Hepatocyte (in vitro differentiated cells): ENCODE results near the gene GTF2A2. TPM values are rescaled to one million over a fixed set of nuclear protein-coding genes. Genes with fewer than 3 reads are reported as not detected.

ENCODE experiments used
- DNase-seq: peaks from one replicate; pipeline ENCODE4 v3.0.0-alpha.2; 2016; ENCODE audit warnings: low spot score
- H2AFZ ChIP-seq: fragments of 200-600 bp; sonication (generic); 2 replicates; pipeline ENCODE4 v1.6.0; 2016; ENCODE audit warnings: antibody characterized with exemption, mild to moderate bottlenecking
- H3K27ac ChIP-seq: fragments of 200-600 bp; sonication (generic); 2 replicates; pipeline ENCODE4 v1.5.1; 2016; ENCODE audit warnings: mild to moderate bottlenecking
- H3K27me3 ChIP-seq: fragments of 200-600 bp; sonication (generic); 2 replicates; pipeline ENCODE4 v1.6.1; 2016
- H3K36me3 ChIP-seq: fragments of 200-600 bp; sonication (generic); replicated peaks from 2 replicates; pipeline ENCODE4 v1.5.1; 2016; ENCODE audit warnings: low read depth; ENCODE audit not compliant: insufficient read depth
- H3K4me1 ChIP-seq: fragments of 200-600 bp; sonication (generic); 2 replicates; pipeline ENCODE4 v1.5.1; 2016; ENCODE audit warnings: mild to moderate bottlenecking, moderate library complexity; ENCODE audit not compliant: insufficient read depth
- H3K4me2 ChIP-seq: fragments of 200-600 bp; sonication (generic); 2 replicates; pipeline ENCODE4 v1.6.0; 2016
- H3K4me3 ChIP-seq: fragments of 200-600 bp; sonication (generic); 2 replicates; pipeline ENCODE4 v1.5.1; 2016; ENCODE audit warnings: mild to moderate bottlenecking
- H3K79me2 ChIP-seq: fragments of 200-600 bp; sonication (generic); 2 replicates; pipeline ENCODE4 v1.6.0; 2017; ENCODE audit warnings: mild to moderate bottlenecking
- H3K9me2 ChIP-seq: fragments of 200-600 bp; sonication (generic); replicated peaks from 2 replicates; pipeline ENCODE4 v1.6.0; 2017; ENCODE audit warnings: mild to moderate bottlenecking; ENCODE audit not compliant: insufficient read depth
- H3K9me3 ChIP-seq: fragments of 200-600 bp; sonication (generic); 2 replicates; pipeline ENCODE4 v1.5.1; 2016; ENCODE audit warnings: low read depth, mild to moderate bottlenecking
- H4K20me1 ChIP-seq: fragments of 200-600 bp; sonication (generic); 2 replicates; pipeline ENCODE4 v1.6.0; 2016; ENCODE audit warnings: mild to moderate bottlenecking; ENCODE audit not compliant: insufficient read depth, poor library complexity, severe bottlenecking
- CTCF ChIP-seq: fragments of 200-600 bp; sonication (generic); IDR thresholded peaks from 2 replicates; pipeline ENCODE4 v1.5.1; 2016; ENCODE audit warnings: antibody characterized with exemption, mild to moderate bottlenecking; ENCODE audit not compliant: poor library complexity
- EZH2 ChIP-seq: fragments of 200-600 bp; sonication (generic); IDR thresholded peaks from 2 replicates; pipeline ENCODE4 v1.6.1; 2016; ENCODE audit warnings: antibody characterized with exemption, mild to moderate bottlenecking, borderline replicate concordance
- EZH2phosphoT487 ChIP-seq: fragments of 200-600 bp; sonication (generic); IDR thresholded peaks from one replicate; pipeline ENCODE4 v1.6.1; 2018; ENCODE audit warnings: antibody characterized with exemption, mild to moderate bottlenecking, low read depth, moderate library complexity; ENCODE audit not compliant: unreplicated experiment, severe bottlenecking
- WGBS: methylation state at CpG from one replicate; pipeline ENCODE4 v1.1.6; 2016; ENCODE audit warnings: low lambda C conversion rate; ENCODE audit errors: missing lambda C conversion rate; 5-methylcytosine and 5-hydroxymethylcytosine counted together
- polyA plus RNA-seq: library from polyadenylated mRNA; unstranded; fragments of >200 nt; fragmentation: Nextera tagmentation; extraction: Ambion mirVana; gene quantifications from 2 replicates; pipeline ENCODE4 v1.2.1, GENCODE V29; 2016
- total RNA-seq: library from RNA; depleted of rRNA; stranded (reverse); fragments of >200 nt; gene quantifications from 2 replicates; pipeline ENCODE4 v1.2.3, GENCODE V29; 2014

The GTF2A2 gene
- total and polyA plus RNA-seq, 2 experiments from 2014 or later: 42.9 to 253 TPM

- H3K79me2 ChIP-seq: peaks cover 45% of the 10 kb centered on the region
- peak within 1 kb of the TSS; percentile 39 for H2AFZ ChIP-seq
- H3K4me1 ChIP-seq: peaks cover 11% of the 10 kb centered on the region
- TF ChIP-seq EZH2phosphoT487: no peak
- TF ChIP-seq CTCF: no peak
- TF ChIP-seq EZH2: no peak
- H3K9me3 ChIP-seq: no peaks in the 10 kb centered on the region
- 2% methylated on average over 73 of the region's 78 CpGs for WGBS
- H3K27me3 ChIP-seq: no peaks in the 10 kb centered on the region
- no peaks in the 10 kb centered on the region for H3K36me3 ChIP-seq
- DNase-seq: peak; percentile 99
- H3K9me2 ChIP-seq: no peaks in the 10 kb centered on the region
- H3K4me3 ChIP-seq: peak within 1 kb of the TSS; percentile 50
- peak within 1 kb of the TSS; percentile 76 for H3K4me2 ChIP-seq
- peaks cover 41% of the 10 kb centered on the region for H4K20me1 ChIP-seq
- peak within 1 kb of the TSS; percentile 97 for H3K27ac ChIP-seq
Observed at GRCh38 chr15:59688782-59689625, 31.7 kb upstream of the GTF2A2 start, which contains the start of gene BNIP2. Gene BNIP2, minus strand, starts transcription at chr15:59689320. Its CDS starts 6,863 bp downstream, at chr15:59682457.

GRCh38 chr15:59688423-59688781, 31.1 kb upstream of the GTF2A2 start:
- Histone ChIP-seq H2AFZ (peak overlapping the region; percentile 30), H3K36me3 (no peaks in the 10 kb centered on the region), H3K4me2 (peak overlapping the region; percentile 76), H3K9me2 (no peaks in the 10 kb centered on the region), H4K20me1 (peaks cover 45% of the 10 kb centered on the region), H3K4me3 (peak overlapping the region; percentile 50), H3K4me1 (peaks cover 11% of the 10 kb centered on the region), H3K27ac (peak overlapping the region; percentile 97), H3K27me3 (no peaks in the 10 kb centered on the region), H3K9me3 (no peaks in the 10 kb centered on the region), H3K79me2 (peaks cover 51% of the 10 kb centered on the region)
- TF ChIP-seq CTCF (no peak), EZH2phosphoT487 (no peak), EZH2 (no peak)
- whole genome bisulfite sequencing: under 1% methylated on average over 15 of the region's 15 CpGs
- DNase-seq: no peak

GRCh38 chr15:59687836-59688235, 30.5 kb upstream of the GTF2A2 start:
- Histone ChIP-seq H3K9me3 (no peaks in the 10 kb centered on the region), H3K36me3 (no peaks in the 10 kb centered on the region), H3K79me2 (peaks cover 57% of the 10 kb centered on the region), H3K4me3 (peak overlapping the region; percentile 50), H3K4me2 (peak overlapping the region; percentile 76), H3K27ac (peak overlapping the region; percentile 97), H4K20me1 (peaks cover 51% of the 10 kb centered on the region), H2AFZ (no peak overlapping the region), H3K27me3 (no peaks in the 10 kb centered on the region), H3K4me1 (peaks cover 11% of the 10 kb centered on the region), H3K9me2 (no peaks in the 10 kb centered on the region)
- 29% methylated on average over 5 of the region's 5 CpGs for WGBS
- TF ChIP-seq EZH2: no peak
- no peak for TF ChIP-seq EZH2phosphoT487
- TF ChIP-seq CTCF: no peak
- no peak for DNase-seq
